Measurements from ENCODE around the gene CARNS1.

DNA sequence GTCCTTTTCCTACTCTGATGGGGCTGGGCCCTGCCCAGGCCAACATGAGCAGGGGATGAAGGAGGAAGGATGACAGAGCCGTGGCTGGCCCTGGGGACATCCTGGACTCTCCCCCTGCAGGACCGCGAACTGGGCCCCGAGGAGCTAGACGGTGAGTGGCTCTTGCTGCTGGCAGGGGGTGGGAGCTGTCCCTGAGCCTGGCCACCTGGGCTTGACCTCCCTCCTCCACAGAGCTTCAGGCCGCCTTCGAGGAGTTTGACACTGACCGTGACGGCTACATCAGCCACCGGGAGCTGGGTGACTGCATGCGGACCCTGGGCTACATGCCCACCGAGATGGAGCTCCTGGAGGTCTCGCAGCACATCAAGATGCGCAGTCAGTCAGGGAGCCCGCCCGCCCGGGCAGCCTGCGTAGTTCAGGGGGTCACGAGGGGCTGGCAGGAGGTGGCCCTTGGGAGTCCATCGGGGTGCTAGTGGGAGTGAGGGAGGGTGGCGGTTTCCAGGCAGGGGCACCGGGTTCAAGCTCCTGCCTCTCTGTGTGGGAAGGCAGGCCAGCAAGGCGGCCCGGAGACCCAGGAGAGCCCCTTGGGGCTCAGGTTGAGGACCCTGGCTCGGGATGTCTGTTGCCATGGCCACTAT is 40.7 kb downstream of the CARNS1 start:
- TF ChIP-seq TEAD4 (IDR thresholded peaks at IDR 0.05; ENCODE audit: borderline replicate concordance, insufficient read depth), result no peak
- TF ChIP-seq, protein P1, sequence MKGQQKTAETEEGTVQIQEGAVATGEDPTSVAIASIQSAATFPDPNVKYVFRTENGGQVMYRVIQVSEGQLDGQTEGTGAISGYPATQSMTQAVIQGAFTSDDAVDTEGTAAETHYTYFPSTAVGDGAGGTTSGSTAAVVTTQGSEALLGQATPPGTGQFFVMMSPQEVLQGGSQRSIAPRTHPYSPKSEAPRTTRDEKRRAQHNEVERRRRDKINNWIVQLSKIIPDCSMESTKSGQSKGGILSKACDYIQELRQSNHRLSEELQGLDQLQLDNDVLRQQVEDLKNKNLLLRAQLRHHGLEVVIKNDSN (IDR thresholded peaks at IDR 0.05; ENCODE audit: borderline replicate concordance, low read depth), result no peak
- no peak for TF ChIP-seq RAD21 (IDR thresholded peaks at IDR 0.05; ENCODE audit: low read length)
